Tibial artery (tissue), 4 donors: ENCODE data around the gene CCL20.
A peak's percentile ranks its signal among the peaks of the same experiment; 100 is the strongest.

Experiments used
- DNase-seq, 2 donors: peaks; one replicate each; pipeline ENCODE4 v3.0.0-alpha.2; 2019
- H3K27ac ChIP-seq, 2 donors: fragments of 200-600 bp; sonication (generic) in 1 of 2; 1 replicate in 1 of 2; 2 replicates in 1 of 2; pipeline ENCODE4 v1.5.1; 2018 to 2019; ENCODE audit warnings: mild to moderate bottlenecking in 1 of 2
- H3K27me3 ChIP-seq, 2 donors: fragments of 200-600 bp; sonication (generic) in 1 of 2; one replicate each; pipeline versions ENCODE4 v1.5.1 to v1.6.0; 2016 to 2019
- H3K36me3 ChIP-seq, 3 donors: fragments of 200-600 bp; sonication (generic) in 2 of 3; one replicate each; pipeline ENCODE4 v1.5.1; 2016 to 2019; ENCODE audit warnings: mild to moderate bottlenecking in 2 of 3
- H3K4me1 ChIP-seq, 4 donors: fragments of 200-600 bp; sonication (generic) in 2 of 4; 1 replicate in 3 of 4; 2 replicates in 1 of 4; pipeline ENCODE4 v1.5.1; 2016 to 2019
- H3K4me3 ChIP-seq, 2 donors: fragments of 200-600 bp; sonication (generic) in 1 of 2; 1 replicate in 1 of 2; 2 replicates in 1 of 2; pipeline ENCODE4 v1.5.1; 2018 to 2019; ENCODE audit warnings: mild to moderate bottlenecking in 2 of 2
- H3K9me3 ChIP-seq, 3 donors: fragments of 200-600 bp; sonication (generic) in 1 of 3; one replicate each; pipeline ENCODE4 v1.5.1; 2016 to 2019
- CTCF ChIP-seq, 2 experiments: fragments of 200-600 bp in 1 of 2; fragments of 450-650 bp in 1 of 2; IDR thresholded peaks; one replicate each; pipeline ENCODE4 v1.5.1; 2017 to 2019; ENCODE audit warnings: antibody characterized with exemption in 2 of 2, mild to moderate bottlenecking in 1 of 2, moderate library complexity in 1 of 2
- intact Hi-C: fragments of 100-400 bp; cut with DNase I; formaldehyde crosslinking; loops from one replicate; pipeline ENCODE4 v1.15.0; 2023; ENCODE audit warnings: low total_unique reads

CCL20 gene

GRCh38 chr2:227813562-227814353 is at the start of gene CCL20:
TSS of gene CCL20 (plus strand) at chr2:227813842. CDS start at chr2:227813912, 70 bp downstream.
- TF ChIP-seq CTCF (IDR thresholded peaks at IDR 0.05), result no peak
- Histone ChIP-seq H3K9me3 (no peaks in the 10 kb centered on the region), H3K27me3 (no peaks in the 10 kb centered on the region), H3K36me3 (no peaks in the 10 kb centered on the region), H3K27ac (no peak within 1 kb of the TSS), H3K4me3 (no peak within 1 kb of the TSS), H3K4me1 (peaks cover 0 to 20% (median 7%) of the 10 kb centered on the region in 4 donors)
- intact Hi-C loops, result no loop called here
- DNase-seq, result no peak

GRCh38 chr2:227765788-227766372 is 47.8 kb upstream of the CCL20 start:
- no peak for DNase-seq
- Histone ChIP-seq H3K4me3 (no peak overlapping the region), H3K9me3 (no peaks in the 10 kb centered on the region), H3K4me1 (peaks cover 0 to 12% (median 3%) of the 10 kb centered on the region in 4 donors), H3K36me3 (no peaks in the 10 kb centered on the region), H3K27ac (peak overlapping the region in 1 of 2 donors; percentile 45), H3K27me3 (no peaks in the 10 kb centered on the region)
- TF ChIP-seq CTCF (IDR thresholded peaks at IDR 0.05), result no peak
- intact Hi-C loops, result loop anchor here (10.0 kb wide), 2 partner anchors 291 to 361 kb away; partner anchors contain the start of gene AGFG1

GRCh38 chr2:227766373-227766883 is 47.2 kb upstream of the CCL20 start:
- peak; percentile 79 to 85 for DNase-seq
- TF ChIP-seq CTCF (IDR thresholded peaks at IDR 0.05), result peak; percentile 82 to 94
- H3K4me1 ChIP-seq, result peaks cover 0 to 12% (median 3%) of the 10 kb centered on the region in 4 donors
- no peak overlapping the region for H3K27ac ChIP-seq
- H3K27me3 ChIP-seq, result no peaks in the 10 kb centered on the region
- intact Hi-C loops, result loop anchor here (10.0 kb wide), 2 partner anchors 292 to 362 kb away; partner anchors contain the start of gene AGFG1
- H3K9me3 ChIP-seq, result no peaks in the 10 kb centered on the region
- no peaks in the 10 kb centered on the region for H3K36me3 ChIP-seq
- H3K4me3 ChIP-seq, result no peak overlapping the region

GRCh38 chr2:227767830-227768229 is 45.8 kb upstream of the CCL20 start:
- intact Hi-C loops, result loop anchor here (10.0 kb wide), 2 partner anchors 293 to 363 kb away; partner anchors contain the start of gene AGFG1
- DNase-seq, result peak in 1 of 2 donors; percentile 48
- H3K36me3 ChIP-seq, result no peaks in the 10 kb centered on the region
- H3K4me1 ChIP-seq, result peaks cover 0 to 12% (median 3%) of the 10 kb centered on the region in 4 donors
- no peak overlapping the region for H3K27ac ChIP-seq
- no peak overlapping the region for H3K4me3 ChIP-seq
- TF ChIP-seq CTCF (IDR thresholded peaks at IDR 0.05), result no peak
- H3K27me3 ChIP-seq, result no peaks in the 10 kb centered on the region
- H3K9me3 ChIP-seq, result no peaks in the 10 kb centered on the region

- Histone ChIP-seq H3K27ac (no peak overlapping the region), H3K9me3 (no peaks in the 10 kb centered on the region), H3K36me3 (no peaks in the 10 kb centered on the region), H3K27me3 (no peaks in the 10 kb centered on the region), H3K4me1 (no peaks in the 10 kb centered on the region), H3K4me3 (no peak overlapping the region)
- no peak for DNase-seq
- intact Hi-C loops, result no loop called here
- TF ChIP-seq CTCF (IDR thresholded peaks at IDR 0.05), result no peak
Observed at GRCh38 chr2:227772197-227772661, 41.4 kb upstream of the CCL20 start.
